ENCODE results near the gene KIF3C. TPM values are rescaled to one million over a fixed set of nuclear protein-coding genes. Genes with fewer than 3 reads are reported as not detected.

Gene KIF3C
- total and polyA plus RNA-seq, 9 of the 15 experiments (the other 6 are each of a cell fraction or from before 2014, with no cell fraction given), result 0.69 to 6.7 (median 3.3) TPM

- TF ChIP-seq TBL1XR1 (IDR thresholded peaks at IDR 0.05; ENCODE audit: low read length in 2 of 2) (no peak), ATF4 (CRISPR knock-in tag; IDR thresholded peaks at IDR 0.05) (no peak), ZC3H4 (CRISPR knock-in tag; IDR thresholded peaks at IDR 0.05; ENCODE audit: borderline replicate concordance) (no peak), GMEB1 (CRISPR knock-in tag; IDR thresholded peaks at IDR 0.05) (no peak)
These were observed 5.8 kb upstream of the KIF3C start (continued) for GRCh38 chr2:25988134-25988533.

- Histone ChIP-seq H3K36me3 (ENCODE audit: control insufficient read depth, insufficient read depth, low read length) (no peaks in the 10 kb centered on the region), H4K20me1 (replicated peaks; ENCODE audit: control insufficient read depth, insufficient read depth, low read length) (0 out of 2 replicates have a peak, but pooled peaks cover 4% of the 10 kb centered on the region), H3K9ac (ENCODE audit: insufficient read depth in 1 of 2, low read depth in 2 of 2, low read length in 2 of 2) (no peak overlapping the region), H2AFZ (ENCODE audit: low read depth, low read length) (0 out of 2 replicates have a peak overlapping the region, but pooled peaks have one; percentile 92), H3K4me3 (no peak overlapping the region), H3K27ac (ENCODE audit: extremely low read depth, low read depth, low read length) (no peak overlapping the region), H3K4me2 (ENCODE audit: insufficient read depth, low read length) (no peak overlapping the region), H3K9me1 (ENCODE audit: control insufficient read depth, insufficient read depth, low read length) (no peaks in the 10 kb centered on the region), H3K9me3 (replicated peaks; ENCODE audit: control insufficient read depth, insufficient read depth, low read depth, low read length) (no peaks in the 10 kb centered on the region), H3K79me2 (ENCODE audit: control insufficient read depth, insufficient read depth, low read length) (no peaks in the 10 kb centered on the region), H3K27me3 (ENCODE audit: control insufficient read depth in 2 of 2, insufficient read depth in 2 of 2, low read length in 2 of 2) (no peaks in the 10 kb centered on the region), H3K4me1 (replicated peaks in 1 of 2; ENCODE audit: control insufficient read depth in 2 of 2, insufficient read depth in 2 of 2, low read length in 2 of 2) (peaks cover 6 to 33% of the 10 kb centered on the region in 2 experiments; a peak in 3 of 5 replicates)
- CTCF ChIA-PET (ENCODE audit: low intra/inter-chr PET ratio), result no interaction called here
- in situ Hi-C loops (cut with MboI), result no loop called here
- no peak for ATAC-seq
- TF ChIP-seq MEIS2 (IDR thresholded peaks at IDR 0.05; ENCODE audit: partially characterized antibody) (no peak), ZNF639 (CRISPR knock-in tag; conservative IDR thresholded peaks at IDR 0.05 in 1 of 2, IDR thresholded peaks at IDR 0.05 in 1 of 2) (no peak), HMBOX1 (IDR thresholded peaks at IDR 0.05) (no peak), CHAMP1 (IDR thresholded peaks at IDR 0.05) (no peak)
- BruUV-seq (replicated peaks), result no TSS peak
- intact Hi-C loops (cut with micrococcal nuclease), result no loop called here
- POLR2A ChIA-PET, result interaction anchor here (0.6 kb wide), 1 partner anchor 189 kb away, joined by 4 read pairs; no protein-coding TSS in a partner anchor
- no peak for FAIRE-seq
- DNase-seq (ENCODE audit: extremely low read depth in 1 of 4, low spot score in 3 of 4), result no peak
These were observed 1.4 kb upstream of the KIF3C start for GRCh38 chr2:25983735-25984134.
